GM18508 (cell line): ENCODE data around the gene CFAP141.
"Not testable (repeated sequence)": the region's sequence is repeated elsewhere in the genome, so short reads cannot be mapped to it uniquely, and the experiment has no call there.

Experiments
- ATAC-seq: cut with Tn5 transposase; IDR thresholded peaks from one replicate; pipeline ENCODE4 v1.9.1; 2021; ENCODE audit warnings: moderate number of reproducible peaks; ENCODE audit not compliant: insufficient read depth, unreplicated experiment

The CFAP141 gene

GRCh38 chr1:154206196-154206595 is at the start of gene CFAP141:
Gene CFAP141, minus strand, starts transcription at chr1:154206333. Its CDS starts 26 bp downstream, at chr1:154206307.
- no peak for ATAC-seq

- ATAC-seq = no peak
These were observed 47.5 kb upstream of the CFAP141 start for GRCh38 chr1:154253671-154254070.

GRCh38 chr1:154241703-154242351 is 35.7 kb upstream of the CFAP141 start:
- ATAC-seq = no peak

DNA sequence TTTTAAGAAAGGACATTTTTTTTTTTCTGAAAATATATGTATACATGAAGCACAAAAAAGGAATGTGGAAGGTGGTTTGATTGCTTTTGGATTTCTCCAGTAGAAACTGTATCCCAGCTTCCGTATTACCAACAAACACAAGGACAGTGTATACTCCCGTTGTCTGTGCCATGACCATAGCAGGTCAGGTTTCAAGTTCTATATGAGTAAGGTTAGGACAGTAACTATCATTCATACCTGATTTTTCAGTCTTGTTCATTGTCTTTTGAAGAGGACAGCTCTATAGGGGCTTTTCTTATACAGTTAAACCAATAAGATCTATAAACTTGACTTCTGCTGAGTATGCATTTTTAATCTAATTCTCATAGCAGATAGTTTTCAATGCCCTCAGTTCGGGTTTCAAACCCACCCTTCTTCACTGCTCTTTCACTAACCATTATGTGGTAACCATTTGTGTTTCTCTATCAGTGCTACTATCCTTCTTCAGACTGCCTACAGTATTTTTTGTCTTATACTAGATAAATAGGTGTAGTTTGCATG is 34.2 kb upstream of the CFAP141 start:
- no peak for ATAC-seq

DNA sequence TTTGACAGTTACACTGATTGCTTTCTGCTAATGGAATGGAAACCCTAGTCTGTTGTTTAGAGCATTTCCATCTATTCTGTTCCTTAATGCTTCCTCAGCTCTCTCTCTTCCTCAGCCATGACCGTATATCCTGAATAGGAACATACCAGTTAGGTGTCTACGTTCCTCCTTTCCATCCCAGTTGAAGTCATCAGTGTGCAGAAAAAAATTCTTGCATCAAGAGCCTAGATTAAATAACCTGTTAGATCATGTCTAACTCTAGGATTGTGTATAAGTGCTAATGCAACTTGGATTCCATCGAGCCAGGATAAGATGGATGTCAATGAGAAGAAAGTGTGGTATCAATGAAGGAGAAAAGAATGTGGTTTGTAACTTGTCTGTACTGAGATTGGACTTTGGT is 33.4 kb upstream of the CFAP141 start:
- no peak for ATAC-seq

- no peak for ATAC-seq
These were observed 31.9 kb upstream of the CFAP141 start for GRCh38 chr1:154237880-154238506.

GRCh38 chr1:154237435-154237834 is 31.3 kb upstream of the CFAP141 start:
- no peak for ATAC-seq

GRCh38 chr1:154236855-154237254 is 30.7 kb upstream of the CFAP141 start:
- ATAC-seq = no peak

DNA sequence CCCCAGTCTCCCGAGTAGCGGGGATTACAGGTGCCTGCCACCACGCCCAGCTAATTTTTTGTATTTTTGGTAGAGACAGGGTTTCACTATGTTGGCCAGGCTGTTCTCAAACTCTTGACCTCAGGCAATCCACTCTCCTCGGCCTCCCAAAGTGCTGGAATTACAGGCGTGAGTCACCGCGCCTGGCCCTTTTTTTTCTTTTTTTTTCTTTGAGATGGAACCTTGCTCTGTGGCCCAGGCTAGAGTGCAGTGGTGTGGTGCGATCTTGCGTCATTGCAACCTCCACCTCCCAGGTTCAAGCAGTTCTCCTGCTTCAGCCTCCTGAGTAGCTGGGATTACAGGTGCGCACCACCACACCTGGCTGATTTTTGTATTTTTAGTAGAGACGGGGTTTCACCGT is 27.0 kb upstream of the CFAP141 start:
- not testable (repeated sequence) for ATAC-seq

- not testable (repeated sequence) for ATAC-seq
These were observed 25.0 kb upstream of the CFAP141 start for GRCh38 chr1:154231112-154231511.

DNA sequence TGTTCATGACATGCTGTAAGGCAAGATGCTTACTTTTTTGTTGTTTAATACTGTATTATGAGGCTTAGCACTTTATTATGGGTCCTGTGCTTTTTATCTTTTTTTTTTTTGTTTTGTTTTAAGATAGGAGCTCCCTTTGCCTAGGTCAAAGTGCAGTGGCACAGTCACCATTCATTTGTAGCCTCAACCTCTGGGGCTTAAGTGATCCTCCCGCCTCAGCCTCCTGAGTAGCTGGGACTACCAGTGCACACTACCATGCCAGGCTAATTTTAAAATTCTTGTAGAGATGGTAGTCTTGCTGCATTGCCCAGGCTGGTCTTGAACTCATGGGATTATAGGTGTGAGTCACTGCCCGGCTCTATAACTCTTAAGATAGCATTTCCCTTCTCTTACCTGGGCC is 19.2 kb upstream of the CFAP141 start:
- no peak for ATAC-seq

DNA sequence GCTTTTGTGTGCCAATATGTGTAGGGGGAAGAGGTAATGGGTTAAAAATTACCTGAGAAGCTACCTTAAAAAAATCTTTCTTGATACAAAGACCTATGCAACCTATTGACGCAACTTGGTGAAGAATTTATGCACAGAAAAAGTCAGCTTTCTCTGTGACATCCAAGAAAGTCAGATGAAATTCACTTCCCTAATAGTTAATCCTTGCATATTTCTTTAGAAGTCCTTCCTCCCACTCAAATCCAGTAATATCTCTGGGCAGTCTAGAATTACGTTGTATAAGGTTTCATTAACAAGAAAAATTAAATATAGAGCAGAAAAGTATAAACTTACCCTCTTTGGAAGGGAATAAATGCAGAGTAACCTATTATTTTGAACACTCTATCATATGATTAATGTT is 17.5 kb upstream of the CFAP141 start:
- ATAC-seq = no peak

DNA sequence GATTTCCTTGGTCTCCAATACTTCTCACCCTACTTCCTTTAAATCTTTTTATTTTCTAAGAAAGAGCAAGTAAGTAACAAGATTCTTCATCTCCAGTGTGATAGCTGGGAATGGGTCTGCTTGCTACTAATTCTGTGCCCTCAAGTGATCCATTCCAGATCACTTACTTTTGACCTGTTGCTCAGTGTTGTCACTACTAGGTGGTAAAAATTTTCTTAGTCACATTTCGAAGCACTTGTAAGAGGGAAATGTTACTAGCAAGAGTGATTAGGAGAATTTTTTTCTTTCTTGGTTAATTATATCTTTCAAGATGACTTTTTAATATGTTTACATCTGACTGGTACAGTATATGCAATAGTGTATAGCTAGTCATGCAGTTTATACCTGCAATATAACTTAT is 16.8 kb upstream of the CFAP141 start:
- no peak for ATAC-seq

DNA sequence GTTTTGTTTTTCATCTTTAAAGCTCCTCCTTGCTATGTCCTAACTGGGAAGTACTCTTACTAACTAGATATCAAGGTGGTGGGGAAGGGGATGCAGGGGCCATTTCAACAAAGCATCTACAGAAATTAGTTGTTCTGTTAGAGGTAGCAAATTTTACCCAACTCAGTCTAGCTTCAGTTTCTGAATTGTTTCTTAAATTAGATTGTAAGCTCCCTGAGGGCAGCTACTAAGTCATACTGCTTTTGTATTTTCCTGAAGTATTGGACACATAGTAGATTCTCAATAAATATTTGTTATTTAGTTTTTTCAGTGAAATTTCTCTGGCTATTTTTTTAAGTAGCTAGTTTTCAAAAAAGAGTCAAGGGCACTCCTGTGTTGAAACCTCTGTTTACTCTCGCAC is 16.4 kb upstream of the CFAP141 start:
- no peak for ATAC-seq

DNA sequence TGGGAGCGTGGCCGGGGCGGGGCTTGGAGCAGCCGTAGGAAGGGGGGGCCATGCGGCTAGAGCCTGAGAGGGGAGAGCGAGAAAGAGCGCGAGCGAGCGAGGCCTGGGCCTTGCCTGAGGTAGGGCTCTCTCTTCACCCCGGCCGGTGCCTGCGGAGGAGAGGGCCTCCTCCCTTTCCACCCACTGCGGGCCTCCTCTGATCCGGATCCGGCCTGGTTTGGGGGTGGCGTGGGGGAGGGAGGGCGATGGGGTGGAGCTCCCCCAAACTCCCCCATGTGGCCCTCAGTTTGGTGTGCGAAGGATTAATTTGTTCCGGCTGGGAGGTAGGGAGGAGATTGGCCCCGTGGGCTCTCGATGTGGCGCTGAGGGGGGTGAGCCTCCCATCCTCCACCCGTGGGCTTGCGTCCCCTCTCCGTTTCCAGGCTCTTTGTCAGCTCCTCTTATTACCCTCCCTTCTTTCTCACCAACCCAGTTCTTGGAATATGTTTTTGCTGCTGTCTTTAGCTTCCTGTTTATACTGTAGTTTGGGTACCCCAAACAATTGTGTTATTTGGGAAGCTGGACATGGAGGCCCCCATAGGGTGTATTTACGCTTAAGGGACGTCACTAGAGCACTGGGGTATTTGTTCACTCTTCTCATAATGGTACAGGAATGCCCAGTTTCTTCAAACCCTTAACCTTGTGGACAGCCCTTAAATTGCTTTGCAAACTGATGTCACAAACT is 15.3 kb upstream of the CFAP141 start:
- no peak for ATAC-seq

GRCh38 chr1:154220970-154221277 is 14.8 kb upstream of the CFAP141 start:
- no peak for ATAC-seq

DNA sequence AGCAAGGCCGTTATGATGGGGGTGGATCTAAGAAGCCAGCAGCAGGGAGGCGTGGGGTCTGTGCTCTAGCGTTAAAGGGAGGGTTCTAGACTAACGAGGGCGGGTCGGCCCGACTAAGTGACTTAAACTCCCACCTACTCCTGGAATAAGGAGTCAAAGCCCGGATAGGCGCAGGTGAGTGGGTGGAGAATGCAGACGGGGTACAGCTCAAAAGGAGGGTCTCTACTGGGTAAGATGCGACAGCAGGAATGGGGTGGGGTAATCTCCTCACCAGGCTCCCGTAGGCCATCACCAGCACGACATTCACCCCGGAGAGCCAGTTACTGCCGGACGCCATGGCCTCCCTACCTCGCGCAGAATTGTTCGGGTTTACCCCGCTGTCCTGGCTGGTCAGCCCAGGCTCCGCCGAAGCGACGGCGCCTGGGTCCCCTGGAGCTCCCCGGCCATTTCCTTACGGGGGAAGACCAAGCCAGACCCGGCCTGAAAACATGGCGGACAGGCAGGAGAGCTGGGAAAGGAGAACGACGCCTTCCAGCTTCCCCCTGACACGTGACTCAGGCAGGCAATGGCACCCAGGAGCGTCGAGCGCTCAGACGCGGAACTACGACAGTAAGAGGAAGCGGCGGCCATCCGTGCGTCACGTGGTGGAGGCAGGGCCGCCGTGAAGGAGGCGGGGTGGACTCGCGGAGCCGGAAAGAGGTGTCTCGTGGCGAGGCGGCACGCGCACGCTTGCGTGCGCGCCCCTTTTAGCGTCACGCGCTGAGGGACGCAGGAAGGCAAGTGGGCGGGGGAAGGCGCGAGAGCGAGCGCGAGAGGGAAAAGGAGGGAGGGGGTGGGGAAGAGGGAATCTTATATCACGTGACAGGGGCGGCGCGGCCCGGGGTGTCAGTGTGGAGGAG is 14.2 kb upstream of the CFAP141 start, which contains the start of gene UBAP2L:
Gene UBAP2L, plus strand, starts transcription at position 885 of the 899 bp plus-strand sequence. CDS start 4,169 bp downstream, outside the sequence.
- ATAC-seq = peak; percentile 45

DNA sequence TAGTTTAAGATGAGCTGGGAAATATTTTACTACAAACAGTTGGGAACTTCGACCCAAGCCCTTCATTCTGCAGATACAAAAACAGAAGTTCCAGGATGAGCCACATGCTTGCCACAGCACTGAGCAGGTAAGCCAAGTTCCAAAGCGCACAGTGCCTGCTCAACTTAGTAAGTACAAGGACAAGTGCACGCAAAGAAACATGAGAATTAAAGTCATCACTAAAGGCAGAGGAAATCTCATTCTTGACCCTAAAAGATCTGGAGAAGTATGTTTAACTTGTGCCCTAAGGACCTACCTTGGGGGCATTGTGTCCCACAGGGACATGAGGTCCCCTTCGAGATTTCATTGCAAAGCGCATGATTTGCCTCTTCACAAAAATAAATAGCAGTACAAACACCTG is 13.4 kb upstream of the CFAP141 start:
- no peak for ATAC-seq

GRCh38 chr1:154218545-154218944 is 12.4 kb upstream of the CFAP141 start:
- no peak for ATAC-seq

- no peak for ATAC-seq
These were observed 7.1 kb upstream of the CFAP141 start for GRCh38 chr1:154213274-154213673.
